SK-N-SH (cell line): ENCODE measurements around the gene NIPAL3. TPM values are rescaled to one million over a fixed set of nuclear protein-coding genes. Genes with fewer than 3 reads are reported as not detected.

Source experiments
- CTCF ChIA-PET: fragments of 300-600, 350-600 bp; formaldehyde crosslinking; extraction: SDS; loops from one replicate; lab custom pipeline; 2021; lab: Yijun Ruan, JAX
- POLR2A ChIA-PET: fragments of 350-600 bp; sonication (Branson Sonifier 250); formaldehyde crosslinking; extraction: SDS; loops from one replicate; lab custom pipeline; 2020; ENCODE audit warnings: antibody characterized with exemption, inconsistent platforms; lab: Yijun Ruan, JAX
- DNase-seq: peaks from one replicate; pipeline ENCODE4 v3.0.0; 2012
- H2AFZ ChIP-seq: fragments of 200-600 bp; sonication (generic); 2 replicates; pipeline ENCODE4 v1.8.1; 2016; ENCODE audit warnings: antibody characterized with exemption, mild to moderate bottlenecking, low read depth
- H3F3A ChIP-seq: fragments of 200-600 bp; sonication (generic); replicated peaks from 2 replicates; pipeline ENCODE3; 2016; ENCODE audit warnings: antibody characterized with exemption, mild to moderate bottlenecking; ENCODE audit not compliant: insufficient read depth
- H3K27ac ChIP-seq, 2 experiments: fragments of 200-500 bp in 1 of 2; fragments of 200-600 bp in 1 of 2; sonication (Bioruptor generic) in 1 of 2; sonication (generic), shearing (Covaris generic) in 1 of 2; 2 replicates each; pipeline versions ENCODE4 v1.5.1 to v1.6.1; 2014 to 2016; ENCODE audit warnings: low read depth in 2 of 2, inconsistent platforms in 1 of 2, low read length in 1 of 2, mild to moderate bottlenecking in 1 of 2, mixed read lengths in 1 of 2
- H3K27me3 ChIP-seq: fragments of 200-600 bp; sonication (generic), shearing (Covaris generic); 2 replicates; pipeline ENCODE4 v1.6.1; 2016; ENCODE audit warnings: mixed run types; ENCODE audit not compliant: insufficient read depth
- H3K36me3 ChIP-seq, 2 experiments: fragments of 200-500 bp in 1 of 2; fragments of 200-600 bp in 1 of 2; sonication (Bioruptor generic) in 1 of 2; sonication (generic) in 1 of 2; replicated peaks in 1 of 2; 2 replicates each; pipeline versions ENCODE3 to v1.5.1; 2014 to 2016; ENCODE audit warnings: low read length in 1 of 2, mild to moderate bottlenecking in 1 of 2; ENCODE audit not compliant: insufficient read depth in 2 of 2, control insufficient read depth in 1 of 2
- H3K4me1 ChIP-seq, 2 experiments: fragments of 200-500 bp in 1 of 2; fragments of 200-600 bp in 1 of 2; sonication (Bioruptor generic) in 1 of 2; sonication (generic), shearing (Covaris generic) in 1 of 2; 2 replicates each; pipeline versions ENCODE4 v1.5.1 to v1.6.1; 2014 to 2016; ENCODE audit warnings: low read depth in 1 of 2, low read length in 1 of 2, mixed run types in 1 of 2; ENCODE audit not compliant: insufficient read depth in 2 of 2, control insufficient read depth in 1 of 2
- H3K4me2 ChIP-seq: fragments of 200-600 bp; sonication (generic), shearing (Covaris generic); 2 replicates; pipeline ENCODE4 v1.6.1; 2017; ENCODE audit warnings: mixed run types
- H3K4me3 ChIP-seq, 2 experiments: fragments of 200-500 bp in 1 of 2; fragments of 200-600 bp in 1 of 2; sonication (Bioruptor generic) in 1 of 2; sonication (generic), shearing (Covaris generic) in 1 of 2; 2 replicates each; pipeline versions ENCODE4 v1.5.1 to v1.8.1; 2014 to 2016; ENCODE audit warnings: low read depth in 2 of 2, inconsistent platforms in 1 of 2, low read length in 1 of 2, mild to moderate bottlenecking in 1 of 2, mixed read lengths in 1 of 2, moderate library complexity in 1 of 2
- H3K79me2 ChIP-seq: fragments of 200-600 bp; sonication (generic); 2 replicates; pipeline ENCODE4 v1.8.1; 2017; ENCODE audit warnings: mild to moderate bottlenecking; ENCODE audit not compliant: insufficient read depth
- H3K9ac ChIP-seq: fragments of 200-600 bp; sonication (generic); 2 replicates; pipeline ENCODE4 v1.6.1; 2017; ENCODE audit warnings: mixed run types
- H3K9me2 ChIP-seq: fragments of 200-600 bp; sonication (generic); 2 replicates; pipeline ENCODE4 v1.6.1; 2017; ENCODE audit warnings: mixed run types
- H3K9me3 ChIP-seq: fragments of 200-600 bp; sonication (generic); 2 replicates; pipeline ENCODE4 v1.6.1; 2017; ENCODE audit warnings: mixed run types, mild to moderate bottlenecking, moderate library complexity
- H4K20me1 ChIP-seq: fragments of 200-600 bp; sonication (generic); 2 replicates; pipeline ENCODE4 v1.6.1; 2017; ENCODE audit warnings: mild to moderate bottlenecking, mixed run types; ENCODE audit not compliant: insufficient read depth
- EP300 ChIP-seq, 2 experiments: IDR thresholded peaks; 2 replicates each; pipeline versions ENCODE4 v1.4.0 to v1.6.1; 2012; ENCODE audit warnings: borderline replicate concordance in 1 of 2, low read depth in 1 of 2, low read length in 1 of 2
- EZH2phosphoT487 ChIP-seq: fragments of 200-600 bp; sonication (generic); IDR thresholded peaks from 2 replicates; pipeline ENCODE4 v1.6.1; 2017; ENCODE audit warnings: low read depth, mixed run types, mild to moderate bottlenecking, antibody characterized with exemption, moderate library complexity, borderline replicate concordance
- FOSL2 ChIP-seq: IDR thresholded peaks from 2 replicates; pipeline ENCODE4 v1.4.0; 2012; ENCODE audit warnings: low read depth, mild to moderate bottlenecking, moderate library complexity, borderline replicate concordance
- GABPA ChIP-seq: IDR thresholded peaks from 2 replicates; pipeline ENCODE4 v1.4.0; 2012; ENCODE audit warnings: low read depth, mild to moderate bottlenecking
- GATA2 ChIP-seq: sonication (generic); formaldehyde crosslinking; IDR thresholded peaks from 2 replicates; pipeline ENCODE4 v1.5.0; 2020; ENCODE audit warnings: mild to moderate bottlenecking, missing genetic modification reagents
- IRF3 ChIP-seq: fragments of 150-350 bp; IDR thresholded peaks from 2 replicates; pipeline ENCODE4 v1.6.1; 2016; ENCODE audit warnings: mild to moderate bottlenecking, low read depth, low read length
- MAX ChIP-seq: IDR thresholded peaks from 2 replicates; pipeline ENCODE4 v1.4.0; 2012; ENCODE audit warnings: low read depth
- MEF2A ChIP-seq: IDR thresholded peaks from 2 replicates; pipeline ENCODE4 v1.4.0; 2012; ENCODE audit warnings: low read depth, borderline replicate concordance
- NRF1 ChIP-seq: IDR thresholded peaks from 2 replicates; pipeline ENCODE4 v1.6.1; 2012; ENCODE audit warnings: low read depth, mild to moderate bottlenecking, low read length
- PBX3 ChIP-seq: IDR thresholded peaks from 2 replicates; pipeline ENCODE4; 2012
- REST ChIP-seq: IDR thresholded peaks from 2 replicates; pipeline ENCODE4 v1.6.1; 2012; ENCODE audit warnings: mild to moderate bottlenecking, low read depth, low read length, moderate library complexity
- RFX5 ChIP-seq: IDR thresholded peaks from 2 replicates; pipeline ENCODE4 v1.6.1; 2012; ENCODE audit warnings: mild to moderate bottlenecking, improper control_type of control experiment, low read length
- SMC3 ChIP-seq: IDR thresholded peaks from 2 replicates; pipeline ENCODE4 v1.6.1; 2012; ENCODE audit warnings: low read depth, low read length, improper control_type of control experiment
- TAF1 ChIP-seq: IDR thresholded peaks from 2 replicates; pipeline ENCODE4 v1.6.1; 2012; ENCODE audit warnings: low read depth, mild to moderate bottlenecking, low read length, moderate library complexity, borderline replicate concordance
- TEAD4 ChIP-seq: IDR thresholded peaks from 2 replicates; pipeline ENCODE4 v1.4.0; 2012; ENCODE audit warnings: mild to moderate bottlenecking, borderline replicate concordance; ENCODE audit not compliant: insufficient read depth
- USF1 ChIP-seq: IDR thresholded peaks from 2 replicates; pipeline ENCODE4 v1.4.0; 2012; ENCODE audit warnings: low read depth, borderline replicate concordance
- USF2 ChIP-seq: fragments of 150-350 bp; IDR thresholded peaks from 2 replicates; pipeline ENCODE4 v1.6.1; 2017; ENCODE audit warnings: antibody characterized with exemption, low read length, low read depth, borderline replicate concordance
- YY1 ChIP-seq: IDR thresholded peaks from 2 replicates; pipeline ENCODE4 v1.4.0; 2012; ENCODE audit warnings: low read depth, mild to moderate bottlenecking
- ZBTB33 ChIP-seq: IDR thresholded peaks from 2 replicates; pipeline ENCODE4 v1.4.0; 2012; ENCODE audit warnings: low read depth, borderline replicate concordance
- WGBS: methylation state at CpG from one replicate; pipeline ENCODE4 v1.1.6; 2017; ENCODE audit warnings: low lambda C conversion rate; 5-methylcytosine and 5-hydroxymethylcytosine counted together
- polyA plus RNA-seq, 3 experiments: library from polyadenylated mRNA; depleted of rRNA; stranded (reverse); fragments of >200 nt; gene quantifications; 2 replicates each; pipeline ENCODE4 v1.2.3, GENCODE V29; 2012

The NIPAL3 gene
- polyA plus RNA-seq, 1 of the 3 experiments (the other 2 are of a cell fraction) = 20.3 TPM

- TF ChIP-seq EZH2phosphoT487 (no peak), NRF1 (no peak), GATA2 (CRISPR knock-in tag) (no peak), ZBTB33 (no peak)
These were observed 93.3 kb downstream of the NIPAL3 start (continued) for GRCh38 chr1:24508911-24509310.

GRCh38 chr1:24513706-24514105 is 98.1 kb downstream of the NIPAL3 start:
- Histone ChIP-seq H3K4me2 (no peak overlapping the region), H2AFZ (no peak overlapping the region), H3K27ac (no peak overlapping the region), H3K4me3 (no peak overlapping the region), H3K27me3 (no peaks in the 10 kb centered on the region), H4K20me1 (0 out of 2 replicates have a peak, but pooled peaks cover 5% of the 10 kb centered on the region), H3K9me2 (no peaks in the 10 kb centered on the region), H3K36me3 (no peaks in the 10 kb centered on the region), H3K4me1 (peaks cover 0 to 3% of the 10 kb centered on the region in 2 experiments; a peak in 1 of 4 replicates), H3K9ac (no peak overlapping the region), H3K79me2 (peaks cover 4% of the 10 kb centered on the region; the same call in 1 of the 2 replicates), H3K9me3 (no peaks in the 10 kb centered on the region), H3F3A (peaks cover 11% of the 10 kb centered on the region)
- CTCF ChIA-PET = interaction anchor here (1.0 to 1.1 kb wide), 2 partner anchors 13 to 20 kb away, joined by 3 read pairs; no protein-coding TSS in a partner anchor
- POLR2A ChIA-PET = no interaction called here
- no peak for TF ChIP-seq USF1
- TF ChIP-seq SMC3 = no peak
- TF ChIP-seq NRF1 = no peak
- no peak for TF ChIP-seq RFX5
- no peak for TF ChIP-seq MAX
- TF ChIP-seq REST = no peak
- TF ChIP-seq IRF3 = no peak
- no peak for TF ChIP-seq USF2
- no peak for TF ChIP-seq MEF2A
- TF ChIP-seq YY1 = no peak
- no peak for TF ChIP-seq TAF1
- no peak for TF ChIP-seq TEAD4
- TF ChIP-seq FOSL2 = no peak
- no peak for TF ChIP-seq GABPA
- TF ChIP-seq EZH2phosphoT487 = no peak
- TF ChIP-seq PBX3 = no peak
- no peak for TF ChIP-seq EP300 (IDR thresholded peaks at IDR 0.05; ENCODE audit: borderline replicate concordance in 1 of 2, low read depth in 1 of 2, low read length in 1 of 2)
- no peak for DNase-seq
- 50% methylated on average over 2 of the region's 2 CpGs for WGBS
